Measurements from ENCODE around the gene RABL3.

DNA sequence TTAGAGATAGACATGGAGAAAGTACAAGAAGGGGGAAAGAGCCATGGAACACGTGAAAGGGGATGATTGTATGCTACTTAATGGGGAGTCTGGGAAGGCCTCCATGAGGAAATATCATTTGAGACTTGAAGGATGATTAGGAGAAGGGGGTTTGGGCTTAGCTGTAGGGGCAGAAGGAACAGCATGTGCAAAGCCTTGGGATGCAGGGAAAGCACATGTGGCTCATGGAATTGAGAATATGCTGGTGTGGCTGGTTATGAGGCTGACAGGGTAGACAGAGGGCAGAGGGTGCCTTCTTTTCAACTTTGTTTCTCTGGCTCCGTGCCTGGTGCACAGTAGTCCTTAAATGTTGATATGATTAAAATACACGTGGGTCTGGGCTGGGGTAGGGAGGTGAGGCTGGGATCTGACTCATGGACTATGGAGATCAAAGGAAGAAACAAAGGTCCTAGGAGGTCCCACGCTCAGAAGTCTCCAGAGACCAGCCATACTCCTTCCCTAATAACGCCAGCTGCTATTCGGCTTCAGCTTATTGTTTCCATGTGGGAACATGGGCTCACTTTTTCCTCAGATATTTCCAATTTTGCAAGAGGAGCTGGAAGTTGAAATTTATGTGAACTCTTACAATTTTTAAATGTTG is 1.4 kb upstream of the RABL3 start:
- TF ChIP-seq CTCF (IDR thresholded peaks at IDR 0.05; ENCODE audit: low read length) = no peak
- TF ChIP-seq EZH2 (IDR thresholded peaks at IDR 0.05; ENCODE audit: borderline replicate concordance, low read length) = no peak

Measured in OCI-LY1 (cell line).